Lung microvascular endothelial cell (primary cell): ENCODE data around the gene KCNH1. TPM values are rescaled to one million over a fixed set of nuclear protein-coding genes. Genes with fewer than 3 reads are reported as not detected.

Experiments used
- DNase-seq, 2 donors: peaks; one replicate each; pipeline versions ENCODE4 v3.0.0 to v3.0.0-alpha.2; 2010; ENCODE audit warnings: low read depth in 2 of 2
- total RNA-seq: library from RNA; depleted of rRNA; stranded (reverse); fragments of >200 nt; gene quantifications from 2 replicates; pipeline ENCODE4 v1.2.1, GENCODE V29; 2014

Gene KCNH1
- not detected in 2 replicates for total RNA-seq

- peak; percentile 73 to 75 for DNase-seq
Observed at GRCh38 chr1:211133836-211134669, at the start of gene KCNH1. Gene KCNH1, minus strand, starts transcription at chr1:211134148. Its CDS starts 203 bp downstream, at chr1:211133945.

DNA sequence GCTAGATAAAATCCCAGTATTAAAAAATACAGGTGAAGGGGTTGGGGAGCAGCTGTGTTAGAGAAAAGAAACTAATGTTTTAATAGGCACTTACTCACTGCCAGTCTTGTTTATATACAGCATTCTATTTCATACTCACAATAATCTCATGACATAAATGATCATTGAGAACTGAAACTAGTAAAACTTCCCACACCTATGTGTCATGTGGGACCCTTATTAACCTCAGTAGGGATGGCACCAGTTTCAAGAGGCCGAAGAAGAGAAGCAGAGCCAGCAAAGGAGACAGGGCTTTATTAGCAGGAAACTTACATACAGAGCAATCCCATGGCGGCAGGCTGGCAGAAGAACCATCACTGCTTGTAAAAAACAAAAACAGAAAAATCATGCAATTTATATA lies 48.8 kb upstream of the KCNH1 start:
- DNase-seq, result no peak

GRCh38 chr1:211174375-211174774 lies 40.4 kb upstream of the KCNH1 start:
- DNase-seq, result no peak

GRCh38 chr1:211172657-211173056 lies 38.7 kb upstream of the KCNH1 start:
- no peak for DNase-seq

DNA sequence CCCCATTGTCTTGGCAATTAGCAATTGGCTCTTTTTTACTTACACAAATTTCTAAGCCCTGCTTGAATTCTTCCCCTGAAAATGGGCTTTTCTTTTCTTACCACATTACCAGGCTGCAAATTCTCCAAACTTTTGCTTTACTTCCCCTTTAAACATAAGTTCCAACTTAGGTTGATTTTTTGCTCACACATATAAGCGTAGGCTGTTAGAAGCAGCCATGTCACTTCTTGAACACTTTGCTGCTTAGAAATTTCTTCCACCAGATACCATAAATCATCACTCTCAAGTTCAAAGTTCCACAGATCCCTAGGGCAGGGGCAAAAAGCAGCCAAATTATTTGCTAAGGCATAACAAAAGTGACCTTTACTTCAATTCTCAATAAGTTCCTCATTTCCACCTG lies 35.4 kb upstream of the KCNH1 start:
- no peak for DNase-seq

- DNase-seq, result no peak
Observed at GRCh38 chr1:211158866-211159265, 24.9 kb upstream of the KCNH1 start.

- no peak for DNase-seq
Observed at GRCh38 chr1:211155040-211155439, 21.1 kb upstream of the KCNH1 start.

DNA sequence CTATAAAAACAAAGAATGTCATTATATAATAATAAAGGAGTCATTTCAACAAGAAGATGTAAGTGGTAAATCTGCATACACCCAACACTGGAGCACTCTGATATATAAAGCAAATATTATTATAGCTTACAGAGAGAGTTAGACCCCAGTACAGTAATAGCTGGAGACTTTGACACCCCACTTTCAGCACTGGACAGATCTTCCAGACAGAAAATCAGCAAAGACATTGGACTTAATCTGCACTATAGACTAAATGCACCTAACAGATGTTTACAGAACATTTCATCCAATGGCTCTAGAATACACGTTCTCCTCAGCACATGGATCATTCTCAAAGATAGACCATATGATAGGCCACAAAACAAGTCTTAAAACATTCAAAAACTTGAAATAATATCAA lies 20.0 kb upstream of the KCNH1 start:
- no peak for DNase-seq

GRCh38 chr1:211148366-211148765 lies 14.4 kb upstream of the KCNH1 start:
- DNase-seq, result no peak

GRCh38 chr1:211145944-211146343 lies 12.0 kb upstream of the KCNH1 start:
- DNase-seq, result no peak

DNA sequence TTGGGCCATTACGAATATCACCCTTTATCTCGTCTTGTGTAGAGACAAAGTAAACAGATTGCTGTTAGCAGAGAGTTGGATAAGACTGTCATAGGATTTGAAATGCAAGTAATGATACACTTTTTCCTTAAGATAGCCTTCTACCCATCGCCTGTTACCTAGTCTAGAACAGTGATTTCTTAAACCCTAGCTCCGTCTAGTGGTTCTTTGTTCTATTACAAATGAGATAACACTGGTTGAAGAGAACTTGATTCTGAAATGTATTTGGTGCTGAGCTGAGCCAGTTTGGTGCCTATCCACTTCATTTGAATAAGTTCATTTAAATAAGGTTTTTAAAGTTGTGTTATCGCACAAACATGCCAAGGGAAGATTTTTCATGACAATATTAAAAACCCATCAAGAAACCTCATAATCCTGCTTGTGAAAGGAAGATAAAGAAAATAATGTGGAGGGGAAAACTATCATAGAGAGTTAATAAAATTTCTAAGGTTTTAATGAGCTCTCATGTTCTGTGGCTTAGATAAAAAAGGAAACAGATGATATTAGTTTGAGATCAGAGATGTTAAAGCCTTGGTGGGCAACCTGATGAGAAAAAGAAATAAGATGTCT lies 1.5 kb upstream of the KCNH1 start:
- peak; percentile 17 to 51 for DNase-seq

DNA sequence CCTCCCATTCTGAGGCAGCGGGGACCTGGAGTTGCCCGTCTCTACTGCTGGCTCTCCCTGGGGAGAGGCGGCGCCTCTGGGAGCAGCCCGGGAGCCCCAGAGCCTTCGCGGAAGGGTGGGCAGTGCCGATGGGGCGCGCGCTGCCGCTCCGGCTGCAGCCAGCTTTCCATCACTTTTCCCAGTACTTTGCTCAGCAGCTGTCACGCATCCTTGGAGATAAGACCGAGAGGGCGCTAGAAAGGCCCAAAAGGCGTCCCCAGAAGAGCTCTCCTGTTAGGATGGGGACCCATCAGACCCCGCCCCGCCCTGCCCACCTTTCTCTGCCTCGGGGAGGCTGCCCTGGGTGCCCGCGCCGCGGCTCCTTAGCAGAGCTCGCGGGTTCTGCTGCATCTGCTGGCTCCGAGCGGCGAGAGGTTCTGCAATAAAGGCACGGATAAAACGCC lies 534 bp downstream of the KCNH1 start:
- DNase-seq, result no peak

DNA sequence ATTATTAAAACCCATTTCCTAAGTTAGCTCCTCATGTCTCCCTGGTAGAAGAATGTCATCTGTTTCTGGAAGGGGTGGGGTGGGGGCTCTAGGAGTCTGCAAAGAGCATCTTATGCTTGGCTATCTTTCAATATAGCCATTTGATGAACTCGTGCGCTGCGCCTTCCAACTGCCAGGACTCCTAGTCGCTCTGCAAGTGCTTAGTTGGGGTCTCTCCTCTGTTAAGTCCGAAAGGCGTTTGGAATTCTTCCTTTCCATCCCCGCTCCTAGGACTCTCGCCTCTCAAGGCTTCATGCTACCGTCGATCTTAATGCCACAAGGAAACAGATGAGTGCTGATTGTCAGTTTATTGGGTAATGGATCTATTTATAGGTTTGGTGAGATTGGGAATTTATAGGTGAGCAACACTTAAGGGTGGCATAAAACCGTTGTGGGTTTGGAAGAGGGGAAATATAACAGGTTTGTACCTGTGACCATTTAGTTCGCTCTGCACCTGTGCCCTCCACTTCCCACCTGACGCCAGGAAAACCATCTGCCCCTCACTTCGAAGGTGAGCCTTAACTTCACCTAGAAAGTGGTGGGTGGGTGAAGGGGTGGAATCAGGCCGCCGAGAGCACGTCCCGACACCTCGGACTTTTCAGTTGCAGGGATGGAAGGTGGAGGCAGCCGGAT lies 1.1 kb downstream of the KCNH1 start:
- DNase-seq, result no peak

GRCh38 chr1:211129776-211130175 lies 4.2 kb downstream of the KCNH1 start:
- DNase-seq, result no peak

DNA sequence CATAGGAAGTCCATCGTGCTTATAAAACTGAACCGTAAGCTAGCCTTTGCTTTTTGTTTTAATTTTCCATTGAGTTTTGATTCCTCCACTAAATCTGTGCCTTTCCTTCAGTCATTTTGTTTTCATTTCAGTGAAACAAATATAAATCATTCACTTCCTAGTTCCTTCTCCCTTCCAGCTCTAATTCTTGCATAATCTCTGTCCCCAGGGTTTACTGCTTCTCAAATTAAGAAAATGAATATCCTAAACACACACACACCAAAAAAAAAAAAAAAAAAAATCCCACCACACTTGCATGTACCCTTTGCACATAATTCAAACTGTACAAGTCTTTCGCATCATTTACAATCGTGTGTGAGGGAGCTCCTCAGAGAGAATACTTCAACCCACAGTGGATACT lies 6.8 kb downstream of the KCNH1 start:
- no peak for DNase-seq

DNA sequence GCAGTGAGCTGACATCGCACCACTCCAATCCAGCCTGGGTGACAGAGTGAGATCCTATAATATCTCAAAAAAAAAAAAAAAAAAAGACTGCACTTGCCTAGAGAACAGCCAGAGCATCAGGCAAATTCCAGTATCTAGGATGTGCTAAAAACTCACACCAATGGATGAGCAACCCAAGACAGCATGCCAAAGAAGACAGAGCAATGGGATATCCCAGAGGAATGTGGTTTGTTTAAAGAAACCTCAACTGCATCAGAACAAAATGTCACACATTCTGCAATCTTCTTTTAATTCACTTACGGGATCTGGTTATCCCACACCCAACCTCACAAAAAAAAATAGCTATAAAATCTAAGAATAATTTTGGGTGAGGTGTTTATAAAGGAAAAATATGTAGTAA lies 7.3 kb downstream of the KCNH1 start:
- no peak for DNase-seq

GRCh38 chr1:211118407-211119102 lies 15.4 kb downstream of the KCNH1 start:
- DNase-seq, result no peak

- DNase-seq, result no peak
Observed at GRCh38 chr1:211114446-211114845, 19.5 kb downstream of the KCNH1 start.

- no peak for DNase-seq
Observed at GRCh38 chr1:211113566-211113965, 20.4 kb downstream of the KCNH1 start.

- DNase-seq, result no peak
Observed at GRCh38 chr1:211111351-211111750, 22.6 kb downstream of the KCNH1 start.

- no peak for DNase-seq
Observed at GRCh38 chr1:211101481-211101880, 32.5 kb downstream of the KCNH1 start.

DNA sequence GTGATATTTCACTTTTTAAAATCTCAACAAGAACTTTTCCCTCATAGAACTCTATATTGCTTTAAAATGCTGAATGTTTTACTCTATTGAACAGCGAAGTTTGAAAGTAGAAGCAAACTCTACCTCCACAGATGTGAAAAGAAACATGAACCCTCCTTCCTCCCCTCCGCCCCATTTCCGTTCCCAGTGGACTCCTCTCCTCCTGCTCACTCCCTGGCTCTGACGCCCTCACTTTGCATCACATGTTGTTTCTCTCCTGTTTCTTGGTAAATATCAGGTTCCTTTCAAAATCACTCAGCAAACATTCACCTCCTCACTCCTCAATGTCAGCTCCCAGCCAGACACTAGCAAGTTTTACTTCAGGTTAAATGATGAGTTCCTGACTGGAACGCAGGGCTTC lies 34.6 kb downstream of the KCNH1 start:
- no peak for DNase-seq
